HG03060 (cell line): ENCODE measurements around the gene CPA4.
"Not testable (repeated sequence)": the region's sequence is repeated elsewhere in the genome, so short reads cannot be mapped to it uniquely, and the experiment has no call there.

Experiments used
- ATAC-seq: cut with Tn5 transposase; IDR thresholded peaks from one replicate; pipeline ENCODE4 v1.9.1; 2021; ENCODE audit warnings: low read depth, moderate number of reproducible peaks; ENCODE audit not compliant: unreplicated experiment

CPA4 gene

GRCh38 chr7:130298544-130299326 is 5.8 kb downstream of the CPA4 start:
- no peak for ATAC-seq

GRCh38 chr7:130299866-130300265 is 6.9 kb downstream of the CPA4 start:
- no peak for ATAC-seq

DNA sequence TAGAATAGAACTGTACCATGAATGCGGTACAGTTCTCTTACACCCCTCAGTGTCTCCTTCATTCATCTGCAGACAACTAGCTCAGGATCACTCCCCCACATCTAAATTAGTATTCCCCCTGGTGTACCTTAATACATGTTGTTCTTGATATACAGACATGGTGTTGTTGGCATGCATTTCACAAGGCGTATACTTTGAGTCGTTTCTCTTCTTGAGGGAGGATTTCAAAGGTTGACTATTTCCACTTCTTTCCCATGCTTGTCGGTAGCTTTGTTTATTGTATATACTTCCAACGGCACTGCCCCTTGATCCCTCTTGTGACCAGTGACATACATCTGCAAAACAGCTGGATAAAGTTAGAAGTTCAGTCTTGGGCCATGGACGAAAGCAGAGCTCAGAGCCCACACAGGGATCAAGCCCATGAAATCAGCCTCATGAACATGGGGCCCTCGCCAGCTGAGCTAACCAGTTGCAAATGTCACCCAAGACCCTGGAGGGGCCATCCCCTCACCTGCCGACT is 8.6 kb downstream of the CPA4 start:
- ATAC-seq: no peak

GRCh38 chr7:130302649-130303048 is 9.7 kb downstream of the CPA4 start:
- no peak for ATAC-seq

DNA sequence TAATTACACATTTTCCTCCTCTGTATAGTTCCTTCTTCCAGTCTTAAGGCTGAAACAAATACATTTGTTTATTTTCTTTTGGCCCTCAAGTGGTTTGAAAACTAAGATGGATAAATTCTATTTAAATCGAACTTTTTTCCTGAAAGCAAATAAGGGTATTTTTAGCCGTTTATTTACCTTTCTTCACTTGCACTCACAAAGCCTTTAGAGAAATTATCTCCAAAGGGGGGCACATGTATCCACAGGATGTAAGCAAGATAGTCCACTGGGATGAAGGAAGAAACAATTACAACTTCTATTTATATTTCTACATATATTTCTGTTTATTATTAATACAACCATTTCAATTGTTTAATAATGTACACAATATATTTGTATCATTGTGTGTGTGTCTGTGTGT is 10.2 kb downstream of the CPA4 start:
- ATAC-seq: no peak

DNA sequence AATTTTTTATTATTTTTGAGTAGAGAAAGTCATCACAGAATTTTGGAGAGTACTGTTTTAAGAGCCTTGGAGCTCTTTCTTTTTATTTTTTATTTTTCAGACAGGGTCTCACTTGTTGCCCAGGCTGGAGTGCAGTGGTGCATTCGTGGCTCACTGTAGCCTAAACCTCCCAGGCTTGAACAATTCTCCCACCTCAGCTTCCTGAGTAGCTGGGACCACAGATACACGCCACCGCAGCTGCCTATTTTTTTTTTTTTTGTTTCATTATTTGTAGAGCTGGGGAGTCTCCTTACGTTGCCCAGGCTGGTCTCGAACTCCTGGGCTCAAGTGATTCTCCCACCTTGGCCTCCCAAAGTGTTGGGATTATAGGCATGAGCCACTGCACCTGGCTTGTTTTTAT is 10.6 kb downstream of the CPA4 start:
- ATAC-seq: no peak

GRCh38 chr7:130303982-130304381 is 11.0 kb downstream of the CPA4 start:
- no peak for ATAC-seq

DNA sequence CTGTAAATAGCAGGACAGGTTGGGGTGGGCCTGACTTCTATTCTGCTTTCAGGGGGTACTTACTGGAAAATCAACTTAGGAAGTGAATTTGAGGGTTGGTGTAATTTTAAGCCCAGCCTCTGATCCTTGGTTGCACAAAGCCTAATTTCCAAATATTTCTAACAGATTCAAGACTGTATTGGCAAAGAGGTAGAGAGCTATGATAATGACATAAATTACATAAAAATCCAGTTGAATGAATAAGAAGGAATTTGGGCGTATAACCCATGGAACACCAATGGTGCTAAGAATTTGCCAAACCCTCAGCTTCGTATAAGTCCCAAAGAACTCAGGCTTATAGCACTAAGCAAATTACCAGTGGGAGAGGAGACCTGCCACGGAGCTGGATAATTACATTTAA is 11.9 kb downstream of the CPA4 start:
- ATAC-seq: no peak

GRCh38 chr7:130305433-130306042 is 12.6 kb downstream of the CPA4 start:
- no peak for ATAC-seq

DNA sequence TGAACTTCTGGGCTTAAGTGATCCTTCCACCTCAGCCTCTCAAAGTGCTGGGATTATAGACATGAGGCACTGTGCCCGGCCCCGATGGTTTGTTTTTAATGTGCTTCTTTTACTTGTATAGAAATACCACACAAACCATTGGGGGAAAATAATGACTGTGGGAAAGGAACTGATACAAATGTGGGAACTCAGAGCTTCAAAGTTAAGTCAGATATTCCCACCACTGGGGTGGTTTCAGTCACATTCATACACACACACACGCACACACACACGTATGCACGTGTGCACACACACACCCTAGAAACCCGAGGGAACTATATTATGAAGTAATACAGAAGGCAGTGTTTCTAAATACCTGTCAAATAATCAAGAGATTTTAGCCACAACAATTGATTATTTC is 17.0 kb downstream of the CPA4 start:
- ATAC-seq: no peak

- ATAC-seq: no peak
Measured at GRCh38 chr7:130314305-130314704, 21.3 kb downstream of the CPA4 start.

DNA sequence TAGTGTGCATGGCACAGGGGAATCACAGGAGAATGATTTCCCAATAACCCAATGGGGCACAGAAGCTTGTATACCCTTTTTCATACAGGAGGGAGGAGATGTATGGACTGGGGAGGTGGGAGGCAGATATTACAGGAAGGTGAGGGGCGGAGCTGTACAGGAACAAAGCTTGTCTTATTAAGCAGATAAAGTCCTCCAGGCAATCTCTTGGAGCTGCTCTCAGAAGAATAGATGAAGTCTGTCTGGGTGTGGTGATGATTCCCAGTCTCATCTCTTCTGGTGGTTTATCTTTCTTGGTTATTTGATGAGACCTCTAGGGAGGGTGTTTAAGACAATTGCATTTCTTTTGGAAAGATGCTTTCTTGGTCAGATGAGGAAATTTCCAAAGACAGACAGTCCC is 26.6 kb downstream of the CPA4 start:
- ATAC-seq: no peak

GRCh38 chr7:130321542-130322229 is 28.7 kb downstream of the CPA4 start:
- ATAC-seq: not testable (repeated sequence)

GRCh38 chr7:130322615-130323014 is 29.7 kb downstream of the CPA4 start:
- no peak for ATAC-seq

DNA sequence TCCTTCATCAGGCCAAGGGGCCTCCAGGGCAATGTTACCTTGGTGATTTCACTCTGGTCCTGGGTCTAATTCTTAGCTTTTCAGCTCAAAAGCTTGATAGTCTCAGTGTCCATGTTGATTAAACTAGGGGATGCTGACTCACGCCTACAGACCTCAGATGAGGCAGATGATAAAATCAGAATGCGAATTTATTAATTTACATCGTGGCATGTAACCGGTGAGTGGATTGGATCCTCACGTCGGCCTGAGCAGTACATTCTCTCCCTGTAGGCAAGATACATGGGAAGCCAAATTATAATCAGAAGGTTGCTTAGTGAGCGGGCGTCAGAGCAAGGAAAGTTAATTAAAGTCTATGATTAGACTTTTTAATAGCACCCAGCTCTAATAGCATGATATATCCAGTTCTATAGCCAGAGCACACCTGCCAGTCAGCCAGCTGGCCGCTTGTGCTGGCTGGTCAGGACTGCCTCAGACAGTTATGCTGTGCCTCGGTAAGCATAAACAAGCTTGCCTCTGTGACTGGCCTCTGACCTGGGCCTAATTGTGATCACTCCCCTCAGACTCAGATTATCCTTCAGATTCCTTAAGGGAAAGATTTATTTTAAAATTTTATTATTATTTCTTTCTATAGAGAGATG is 31.5 kb downstream of the CPA4 start:
- ATAC-seq: no peak

DNA sequence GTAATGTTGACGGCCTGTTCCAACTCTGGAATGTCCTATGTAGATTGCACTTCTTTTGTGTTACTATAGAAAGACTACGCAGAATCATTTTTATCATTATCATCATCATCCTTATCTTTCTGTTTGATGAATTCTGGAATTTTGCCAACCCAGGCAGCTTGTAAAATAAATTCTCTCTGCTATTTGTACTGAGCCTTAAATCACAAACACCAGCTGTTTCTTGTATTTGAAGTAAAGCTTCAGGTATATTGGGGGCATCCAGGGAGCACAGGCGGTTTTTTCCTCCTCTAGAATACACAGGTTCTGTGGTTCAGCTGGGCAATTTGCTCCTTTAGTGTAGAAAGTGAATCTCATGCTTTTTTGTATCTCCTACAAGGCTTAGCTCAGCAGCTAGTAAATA is 36.7 kb downstream of the CPA4 start:
- no peak for ATAC-seq

DNA sequence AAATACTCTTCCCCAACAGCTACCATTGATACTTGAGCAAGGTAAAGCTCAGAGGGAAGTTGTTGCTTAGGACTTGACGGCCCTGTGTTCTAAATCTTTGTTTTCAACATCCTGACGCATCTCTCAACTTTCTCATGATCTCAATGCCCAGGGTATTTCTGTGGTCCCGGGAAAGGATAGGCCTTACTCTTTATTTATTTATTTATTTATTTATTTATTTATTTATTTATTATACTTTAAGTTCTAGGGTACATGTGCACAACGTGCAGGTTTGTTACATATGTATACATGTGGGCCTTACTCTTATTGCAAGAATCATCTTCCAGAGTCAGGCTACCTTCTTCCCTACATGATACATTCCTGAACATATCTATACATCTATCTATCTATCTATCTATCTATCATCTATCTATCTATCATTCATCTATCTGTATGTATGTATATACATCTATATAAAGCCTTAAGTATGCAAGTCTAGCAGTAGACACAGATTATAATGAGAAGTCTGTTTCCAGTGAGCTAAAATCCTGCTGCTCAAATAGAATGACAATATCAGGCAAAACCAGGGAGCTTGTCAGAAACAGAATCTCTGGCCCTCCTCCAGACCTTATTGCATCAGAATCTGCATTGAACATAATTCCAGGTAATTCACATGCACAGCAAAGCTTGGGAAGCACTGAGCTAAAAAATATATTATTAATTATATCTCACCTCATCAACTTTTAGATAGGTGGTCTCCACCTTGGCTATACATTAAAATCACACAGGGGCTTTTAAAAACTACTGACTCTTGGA is 39.5 kb downstream of the CPA4 start:
- no peak for ATAC-seq

- no peak for ATAC-seq
Measured at GRCh38 chr7:130333832-130334231, 40.9 kb downstream of the CPA4 start.

DNA sequence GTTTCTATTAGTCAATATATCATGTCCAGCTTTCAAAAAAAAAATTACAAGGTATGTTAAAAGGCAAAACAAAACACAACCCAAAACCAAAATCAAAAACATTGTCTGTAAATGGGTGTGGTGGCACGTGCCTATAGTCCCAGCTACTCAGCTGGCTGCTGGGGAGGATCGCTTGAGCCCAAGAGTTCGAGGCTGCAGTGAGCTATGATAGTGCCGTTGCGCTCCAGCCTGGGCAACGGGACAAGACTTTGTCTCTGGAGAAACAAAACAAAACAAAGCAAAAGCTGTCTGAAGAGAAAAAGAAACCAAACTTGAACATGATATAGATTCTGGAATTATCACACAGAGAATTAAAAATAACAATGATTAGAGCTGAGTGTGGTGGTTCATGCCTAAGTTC is 41.3 kb downstream of the CPA4 start:
- no peak for ATAC-seq

GRCh38 chr7:130337410-130337971 is 44.5 kb downstream of the CPA4 start:
- no peak for ATAC-seq
